Neural crest cell (in vitro differentiated cells): ENCODE data around the gene CCDC198. TPM values are rescaled to one million over a fixed set of nuclear protein-coding genes. Genes with fewer than 3 reads are reported as not detected.

ENCODE experiments used
- DNase-seq: peaks from one replicate; pipeline ENCODE4 v3.0.0; 2021; ENCODE audit warnings: low read depth, mixed read lengths, low spot score
- H3K27ac Mint-ChIP-seq: one replicate; pipeline ENCODE4 v1.8.0; 2021; ENCODE audit warnings: mild to moderate bottlenecking, mixed read lengths; ENCODE audit not compliant: unreplicated experiment
- H3K27me3 Mint-ChIP-seq: 2 replicates; pipeline ENCODE4 v1.8.0; 2021; ENCODE audit warnings: low read depth, mild to moderate bottlenecking, mixed read lengths
- H3K36me3 Mint-ChIP-seq: 2 replicates; pipeline ENCODE4 v1.8.0; 2021; ENCODE audit warnings: low read depth, mild to moderate bottlenecking, mixed read lengths
- H3K4me1 Mint-ChIP-seq: 2 replicates; pipeline ENCODE4 v1.8.0; 2021; ENCODE audit warnings: mixed read lengths
- H3K4me3 Mint-ChIP-seq: one replicate; pipeline ENCODE4 v1.8.0; 2021; ENCODE audit warnings: mild to moderate bottlenecking, mixed read lengths
- H3K9me3 Mint-ChIP-seq: 2 replicates; pipeline ENCODE4 v1.8.0; 2021; ENCODE audit warnings: mixed read lengths
- total RNA-seq: library from RNA; stranded (reverse); gene quantifications from 2 replicates; pipeline ENCODE4 v1.2.1, GENCODE V29; 2021
- TF ChIP-seq, protein P1 (sequence below): fragments of 200-600 bp; sonication (generic); conservative IDR thresholded peaks from 2 replicates; pipeline ENCODE4 v1.5.0; 2021; ENCODE audit warnings: antibody characterized with exemption, mild to moderate bottlenecking

The CCDC198 gene
- total RNA-seq, 1 donor from 2014 or later, result not detected

DNA sequence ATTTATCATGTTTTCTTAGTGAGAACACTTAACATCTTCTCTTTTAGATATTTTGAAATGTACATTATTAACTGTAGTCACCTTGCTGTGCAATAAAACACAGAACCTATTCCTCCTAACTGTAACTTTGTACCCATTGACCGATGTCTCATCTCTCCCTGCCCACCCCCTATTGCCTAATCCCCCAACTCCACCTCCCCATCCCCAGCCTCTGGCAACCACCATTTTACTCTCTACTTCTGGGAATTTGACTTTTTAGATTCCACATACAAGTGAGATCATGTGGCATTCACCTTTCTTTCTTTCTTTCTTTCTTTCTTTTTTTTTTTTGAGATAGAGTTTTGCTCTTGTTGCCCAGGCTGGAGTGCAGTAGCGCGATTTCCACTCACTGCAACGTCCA is 4.4 kb upstream of the CCDC198 start:
- no peak overlapping the region for H3K27ac Mint-ChIP-seq
- no peak for DNase-seq
- H3K27me3 Mint-ChIP-seq, result peaks cover 12% of the 10 kb centered on the region
- H3K36me3 Mint-ChIP-seq, result no peaks in the 10 kb centered on the region
- TF ChIP-seq, protein P1, sequence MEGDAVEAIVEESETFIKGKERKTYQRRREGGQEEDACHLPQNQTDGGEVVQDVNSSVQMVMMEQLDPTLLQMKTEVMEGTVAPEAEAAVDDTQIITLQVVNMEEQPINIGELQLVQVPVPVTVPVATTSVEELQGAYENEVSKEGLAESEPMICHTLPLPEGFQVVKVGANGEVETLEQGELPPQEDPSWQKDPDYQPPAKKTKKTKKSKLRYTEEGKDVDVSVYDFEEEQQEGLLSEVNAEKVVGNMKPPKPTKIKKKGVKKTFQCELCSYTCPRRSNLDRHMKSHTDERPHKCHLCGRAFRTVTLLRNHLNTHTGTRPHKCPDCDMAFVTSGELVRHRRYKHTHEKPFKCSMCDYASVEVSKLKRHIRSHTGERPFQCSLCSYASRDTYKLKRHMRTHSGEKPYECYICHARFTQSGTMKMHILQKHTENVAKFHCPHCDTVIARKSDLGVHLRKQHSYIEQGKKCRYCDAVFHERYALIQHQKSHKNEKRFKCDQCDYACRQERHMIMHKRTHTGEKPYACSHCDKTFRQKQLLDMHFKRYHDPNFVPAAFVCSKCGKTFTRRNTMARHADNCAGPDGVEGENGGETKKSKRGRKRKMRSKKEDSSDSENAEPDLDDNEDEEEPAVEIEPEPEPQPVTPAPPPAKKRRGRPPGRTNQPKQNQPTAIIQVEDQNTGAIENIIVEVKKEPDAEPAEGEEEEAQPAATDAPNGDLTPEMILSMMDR, result no peak
- no peak overlapping the region for H3K4me3 Mint-ChIP-seq
- peaks cover 4% of the 10 kb centered on the region for H3K4me1 Mint-ChIP-seq
- no peaks in the 10 kb centered on the region for H3K9me3 Mint-ChIP-seq

DNA sequence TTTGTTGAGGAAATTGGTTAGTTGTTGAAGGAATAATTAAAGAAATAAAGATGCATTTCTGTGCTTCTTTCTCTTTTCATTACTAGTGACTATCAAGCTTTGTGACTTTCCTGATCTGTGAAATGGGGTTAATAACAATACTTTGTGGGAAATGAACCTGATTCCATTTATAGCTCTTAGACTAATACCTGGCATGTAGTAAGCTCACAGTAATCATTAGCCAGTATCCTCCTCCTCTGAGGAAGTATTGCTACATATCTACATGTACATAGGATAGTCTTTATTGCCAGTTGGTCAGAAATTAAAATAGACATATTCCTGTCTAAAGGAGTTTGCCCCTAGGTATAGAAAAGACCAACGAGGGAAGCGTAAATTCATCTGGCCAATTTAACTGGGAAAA is 1.8 kb upstream of the CCDC198 start:
- no peak for DNase-seq
- no peaks in the 10 kb centered on the region for H3K9me3 Mint-ChIP-seq
- peaks cover 4% of the 10 kb centered on the region for H3K4me1 Mint-ChIP-seq
- TF ChIP-seq, protein P1, result no peak
- no peak overlapping the region for H3K27ac Mint-ChIP-seq
- H3K27me3 Mint-ChIP-seq, result peaks cover 15% of the 10 kb centered on the region
- no peak overlapping the region for H3K4me3 Mint-ChIP-seq
- H3K36me3 Mint-ChIP-seq, result no peaks in the 10 kb centered on the region

DNA sequence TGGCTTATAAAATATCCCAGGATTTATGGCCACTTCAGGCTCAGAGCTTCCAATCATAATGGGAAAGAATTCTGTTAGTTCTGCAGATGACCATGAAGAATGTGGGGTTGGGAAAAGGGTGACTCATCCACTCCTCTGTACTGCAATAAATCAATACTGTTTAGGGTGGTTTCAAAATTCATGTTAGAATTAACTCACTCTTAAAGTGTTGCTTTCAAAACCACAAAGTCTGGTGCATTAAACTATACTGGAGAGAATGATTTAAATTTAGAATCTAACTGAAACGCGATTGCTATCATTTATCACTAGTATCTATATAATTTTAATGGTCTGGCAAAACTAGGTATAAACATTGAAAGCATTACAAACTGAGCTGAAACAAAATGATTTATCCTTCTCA is 798 bp downstream of the CCDC198 start:
- H3K27ac Mint-ChIP-seq, result no peak overlapping the region
- no peaks in the 10 kb centered on the region for H3K36me3 Mint-ChIP-seq
- no peaks in the 10 kb centered on the region for H3K9me3 Mint-ChIP-seq
- H3K4me1 Mint-ChIP-seq, result peaks cover 4% of the 10 kb centered on the region
- H3K4me3 Mint-ChIP-seq, result no peak overlapping the region
- TF ChIP-seq, protein P1, result no peak
- peaks cover 15% of the 10 kb centered on the region for H3K27me3 Mint-ChIP-seq
- DNase-seq, result no peak

DNA sequence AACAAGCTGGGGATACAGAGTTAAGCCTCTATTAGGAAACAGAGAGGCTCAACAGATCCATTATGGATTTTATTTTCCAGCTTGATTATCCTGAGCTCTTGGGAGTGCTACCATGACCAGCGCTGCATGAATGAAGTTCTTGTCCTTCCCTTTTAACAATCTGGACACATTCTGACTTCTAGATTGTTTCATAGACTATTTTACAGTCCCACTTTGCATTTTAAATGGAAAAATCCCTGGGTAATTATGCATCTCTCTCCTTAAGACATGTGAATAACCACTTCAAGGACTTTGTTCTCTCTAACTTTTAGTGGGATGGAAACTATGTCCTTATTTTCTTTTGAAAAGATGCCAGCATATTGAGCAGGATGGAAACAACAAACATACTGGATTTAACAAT is 2.0 kb downstream of the CCDC198 start:
- Mint-ChIP-seq H3K27ac (no peak overlapping the region), H3K9me3 (no peaks in the 10 kb centered on the region), H3K4me1 (peaks cover 4% of the 10 kb centered on the region), H3K36me3 (no peaks in the 10 kb centered on the region), H3K4me3 (no peak overlapping the region), H3K27me3 (peaks cover 7% of the 10 kb centered on the region)
- no peak for DNase-seq
- TF ChIP-seq, protein P1, result no peak

DNA sequence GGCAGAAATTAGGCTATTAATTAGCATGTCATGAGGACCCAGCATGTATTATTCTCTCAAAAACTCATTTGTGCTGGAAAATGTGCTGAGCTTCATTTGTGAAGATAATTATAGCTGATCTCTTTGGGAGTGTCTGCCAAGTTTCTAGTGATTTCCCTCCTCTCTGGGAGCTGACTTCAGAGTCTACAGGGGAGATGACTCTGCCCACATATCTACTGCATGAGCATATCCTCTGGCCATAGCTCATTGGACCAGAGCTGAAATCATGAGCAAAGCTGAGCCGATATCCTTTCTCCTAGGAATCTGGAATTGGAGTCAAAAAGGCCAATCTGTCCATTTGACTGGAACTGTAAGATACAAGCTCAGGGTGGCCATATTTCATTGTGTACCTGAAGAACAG is 5.9 kb downstream of the CCDC198 start:
- DNase-seq, result no peak
- no peaks in the 10 kb centered on the region for H3K9me3 Mint-ChIP-seq
- no peaks in the 10 kb centered on the region for H3K36me3 Mint-ChIP-seq
- no peak overlapping the region for H3K4me3 Mint-ChIP-seq
- TF ChIP-seq, protein P1, result no peak
- no peaks in the 10 kb centered on the region for H3K4me1 Mint-ChIP-seq
- peaks cover 8% of the 10 kb centered on the region for H3K27me3 Mint-ChIP-seq
- no peak overlapping the region for H3K27ac Mint-ChIP-seq
